CD14-positive monocyte (primary cell): ENCODE results near the gene ADGRG1. TPM values are rescaled to one million over a fixed set of nuclear protein-coding genes. Genes with fewer than 3 reads are reported as not detected.

Experiments
- DNase-seq, 3 donors: peaks; one replicate each; pipeline ENCODE4 v3.0.0-alpha.2; 2011 to 2022
- H2AFZ ChIP-seq: 2 replicates; pipeline ENCODE4 v1.6.0; 2012; ENCODE audit warnings: mild to moderate bottlenecking, low read depth, low read length, inconsistent platforms; ENCODE audit not compliant: insufficient read depth, poor library complexity, severe bottlenecking
- H3K27ac ChIP-seq, 2 donors: 1 replicate in 1 of 2; 2 replicates in 1 of 2; pipeline ENCODE4 v1.5.1; 2012 to 2013; ENCODE audit warnings: low read length in 2 of 2, control low read depth in 1 of 2, inconsistent platforms in 1 of 2, low read depth in 1 of 2, mild to moderate bottlenecking in 1 of 2
- H3K27me3 ChIP-seq, 2 donors: one replicate each; pipeline versions ENCODE4 v1.6.0 to v1.6.1; 2011 to 2013; ENCODE audit warnings: low read length in 2 of 2; ENCODE audit not compliant: control insufficient read depth in 2 of 2, insufficient read depth in 2 of 2
- H3K36me3 ChIP-seq, 2 donors: replicated peaks in 1 of 2; 1 replicate in 1 of 2; 2 replicates in 1 of 2; pipeline versions ENCODE4 v1.5.1 to v1.6.1; 2012 to 2013; ENCODE audit warnings: low read length in 2 of 2, control low read depth in 1 of 2, inconsistent platforms in 1 of 2, mild to moderate bottlenecking in 1 of 2; ENCODE audit not compliant: insufficient read depth in 2 of 2, control insufficient read depth in 1 of 2
- H3K4me1 ChIP-seq, 2 donors: 1 replicate in 1 of 2; 2 replicates in 1 of 2; pipeline versions ENCODE4 v1.5.1 to v1.6.1; 2012 to 2013; ENCODE audit warnings: low read length in 2 of 2, control low read depth in 1 of 2, inconsistent platforms in 1 of 2, mild to moderate bottlenecking in 1 of 2, moderate library complexity in 1 of 2; ENCODE audit not compliant: insufficient read depth in 2 of 2, control insufficient read depth in 1 of 2
- H3K4me2 ChIP-seq: replicated peaks from 2 replicates; pipeline ENCODE3; 2012; ENCODE audit warnings: low read length, moderate library complexity, mild to moderate bottlenecking; ENCODE audit not compliant: poor library complexity, severe bottlenecking; ENCODE audit errors: extremely low read depth
- H3K4me3 ChIP-seq, 3 experiments: fragments of 200-600 bp in 1 of 3; sonication (generic) in 1 of 3; replicated peaks in 1 of 3; 1 replicate in 2 of 3; 2 replicates in 1 of 3; pipeline ENCODE4 v1.5.1; 2011 to 2013; ENCODE audit warnings: low read length in 3 of 3, mild to moderate bottlenecking in 3 of 3, control low read depth in 2 of 3, low read depth in 2 of 3, inconsistent platforms in 1 of 3, moderate library complexity in 1 of 3
- H3K79me2 ChIP-seq: 2 replicates; pipeline ENCODE4 v1.6.0; 2012; ENCODE audit warnings: mild to moderate bottlenecking, control low read depth, inconsistent platforms, low read length, moderate library complexity; ENCODE audit not compliant: insufficient read depth
- H3K9ac ChIP-seq: 2 replicates; pipeline ENCODE4 v1.6.0; 2017; ENCODE audit warnings: low read length, mild to moderate bottlenecking; ENCODE audit not compliant: insufficient read depth, poor library complexity, severe bottlenecking
- H3K9me3 ChIP-seq, 2 donors: replicated peaks in 1 of 2; 1 replicate in 1 of 2; 2 replicates in 1 of 2; pipeline versions ENCODE4 v1.5.1 to v1.6.1; 2012 to 2013; ENCODE audit warnings: low read length in 2 of 2, control low read depth in 1 of 2; ENCODE audit not compliant: control insufficient read depth in 1 of 2, insufficient read depth in 1 of 2
- H4K20me1 ChIP-seq: 2 replicates; pipeline ENCODE4 v1.6.0; 2012; ENCODE audit warnings: mild to moderate bottlenecking, low read length, control low read depth, moderate library complexity; ENCODE audit not compliant: insufficient read depth
- H3K27ac Mint-ChIP-seq, 7 donors: one replicate each; pipeline ENCODE4 v1.8.0; 2020; ENCODE audit warnings: mild to moderate bottlenecking in 7 of 7, mixed read lengths in 7 of 7, moderate library complexity in 6 of 7, inconsistent platforms in 2 of 7
- H3K27me3 Mint-ChIP-seq, 3 donors: one replicate each; pipeline ENCODE4 v1.8.0; 2021 to 2022; ENCODE audit warnings: low read depth in 3 of 3, mild to moderate bottlenecking in 3 of 3, mixed read lengths in 3 of 3, moderate library complexity in 3 of 3, inconsistent platforms in 1 of 3
- H3K36me3 Mint-ChIP-seq, 2 donors: one replicate each; pipeline ENCODE4 v1.8.0; 2020; ENCODE audit warnings: mixed read lengths in 2 of 2, inconsistent platforms in 1 of 2, mild to moderate bottlenecking in 1 of 2
- H3K4me1 Mint-ChIP-seq: one replicate; pipeline ENCODE4 v1.8.0; 2020; ENCODE audit warnings: mild to moderate bottlenecking, mixed read lengths
- H3K4me3 Mint-ChIP-seq, 2 donors: one replicate each; pipeline ENCODE4 v1.8.0; 2020; ENCODE audit warnings: mild to moderate bottlenecking in 2 of 2, mixed read lengths in 2 of 2, moderate library complexity in 1 of 2
- H3K9me3 Mint-ChIP-seq, 7 donors: one replicate each; pipeline ENCODE4 v1.8.0; 2020 to 2022; ENCODE audit warnings: mixed read lengths in 7 of 7, mild to moderate bottlenecking in 6 of 7, moderate library complexity in 6 of 7, inconsistent platforms in 2 of 7
- CTCF ChIP-seq: fragments of 200-600 bp; IDR thresholded peaks from one replicate; pipeline ENCODE4 v1.8.0; 2022; ENCODE audit warnings: antibody characterized with exemption, mild to moderate bottlenecking
- WGBS: methylation state at CpG from one replicate; pipeline ENCODE4 v1.1.5; 2013; ENCODE audit warnings: missing lambda C conversion rate; ENCODE audit not compliant: insufficient coverage; 5-methylcytosine and 5-hydroxymethylcytosine counted together
- intact Hi-C, 2 donors: fragments of 100-400 bp; cut with micrococcal nuclease; formaldehyde crosslinking; loops; one replicate each; pipeline versions ENCODE4 v1.15.0 to v1.15.1; 2023
- polyA plus RNA-seq, 3 donors: library from polyadenylated mRNA; depleted of rRNA in 1 of 3; unstranded in 2 of 3; stranded (reverse) in 1 of 3; fragments of 300-500 nt in 2 of 3; fragments of >200 nt in 1 of 3; fragmentation: Illumina TruSeq in 2 of 3; gene quantifications; 1 replicate in 2 of 3; 2 replicates in 1 of 3; pipeline ENCODE4 v1.2.3, GENCODE V29; 2012 to 2021

The ADGRG1 gene
- polyA plus RNA-seq, 3 donors = 0.07 to 0.39 (median 0.08) TPM

GRCh38 chr16:57623251-57624043, 5.0 kb upstream of the ADGRG1 start:
- H3K27ac ChIP-seq = no peak overlapping the region
- intact Hi-C loops = no loop called here
- peaks cover 0 to 4% (median 0%) of the 10 kb centered on the region in 7 donors for H3K9me3 Mint-ChIP-seq
- H4K20me1 ChIP-seq = no peaks in the 10 kb centered on the region
- no peak for TF ChIP-seq CTCF
- no peaks in the 10 kb centered on the region for H3K4me1 ChIP-seq
- H3K27me3 ChIP-seq = peaks cover 0 to 11% of the 10 kb centered on the region in 2 donors
- H3K9ac ChIP-seq = no peak overlapping the region
- no peak overlapping the region for H2AFZ ChIP-seq
- H3K79me2 ChIP-seq = no peaks in the 10 kb centered on the region
- no peak overlapping the region for H3K27ac Mint-ChIP-seq
- no peak overlapping the region for H3K4me3 ChIP-seq
- no peak for DNase-seq
- no peaks in the 10 kb centered on the region for H3K36me3 ChIP-seq
- peaks cover 7% of the 10 kb centered on the region for H3K4me1 Mint-ChIP-seq
- H3K9me3 ChIP-seq = peaks cover 0 to 1% of the 10 kb centered on the region in 2 donors
- no peaks in the 10 kb centered on the region for H3K36me3 Mint-ChIP-seq
- no peak overlapping the region for H3K4me2 ChIP-seq
- peaks cover 15 to 37% (median 16%) of the 10 kb centered on the region in 3 donors for H3K27me3 Mint-ChIP-seq
- no peak overlapping the region for H3K4me3 Mint-ChIP-seq
- WGBS = 85% methylated on average over 15 of the region's 17 CpGs

- Histone ChIP-seq H3K4me3 (no peak overlapping the region), H3K4me2 (no peak overlapping the region), H2AFZ (no peak overlapping the region), H3K27ac (no peak overlapping the region), H3K4me1 (no peaks in the 10 kb centered on the region), H3K27me3 (peaks cover 2 to 18% of the 10 kb centered on the region in 2 donors), H3K9ac (no peak overlapping the region), H3K79me2 (no peaks in the 10 kb centered on the region), H4K20me1 (no peaks in the 10 kb centered on the region), H3K36me3 (no peaks in the 10 kb centered on the region), H3K9me3 (peaks cover 0 to 8% of the 10 kb centered on the region in 2 donors)
- intact Hi-C loops = no loop called here
- no peak for TF ChIP-seq CTCF
- no peak for DNase-seq
- Mint-ChIP-seq H3K27ac (no peak overlapping the region), H3K27me3 (peaks cover 23 to 44% (median 24%) of the 10 kb centered on the region in 3 donors), H3K4me3 (no peak overlapping the region), H3K36me3 (peaks cover 0 to 2% of the 10 kb centered on the region in 2 donors), H3K9me3 (peaks cover 0 to 8% (median 0%) of the 10 kb centered on the region in 7 donors), H3K4me1 (peaks cover 9% of the 10 kb centered on the region)
- WGBS = no CpG with 5 or more reads among the region's 8 CpGs
Observed at GRCh38 chr16:57624044-57624688, 4.3 kb upstream of the ADGRG1 start.
